ENCODE measurements around the gene EPHB1. TPM values are rescaled to one million over a fixed set of nuclear protein-coding genes. Genes with fewer than 3 reads are reported as not detected.

The EPHB1 gene
- total RNA-seq, 1 experiment from 2014 or later = 0.86 TPM

DNA sequence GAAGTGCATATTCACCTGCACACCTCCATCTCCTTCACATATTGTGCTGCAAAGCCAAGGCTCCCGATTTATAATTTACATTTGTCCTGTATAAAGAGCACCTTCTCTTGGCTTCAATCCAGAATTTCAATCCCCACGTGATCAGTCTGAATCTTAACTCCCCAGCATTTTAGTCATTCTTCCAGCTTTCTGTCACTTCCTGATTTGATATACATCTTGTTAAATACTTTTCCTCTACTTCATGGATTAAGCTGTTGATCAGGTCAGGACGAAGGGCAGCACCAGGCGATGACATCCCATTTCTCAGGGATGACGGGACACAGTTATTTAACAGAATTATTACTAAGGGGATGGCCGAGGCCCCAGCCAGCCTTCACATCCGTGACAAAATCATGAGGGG, 212.5 kb downstream of the EPHB1 start (continued):
- no peak for TF ChIP-seq JUND (IDR thresholded peaks at IDR 0.05)
- TF ChIP-seq ZNF274 (IDR thresholded peaks at IDR 0.05; ENCODE audit: low read depth, low read length) = no peak
- TF ChIP-seq, protein P1, sequence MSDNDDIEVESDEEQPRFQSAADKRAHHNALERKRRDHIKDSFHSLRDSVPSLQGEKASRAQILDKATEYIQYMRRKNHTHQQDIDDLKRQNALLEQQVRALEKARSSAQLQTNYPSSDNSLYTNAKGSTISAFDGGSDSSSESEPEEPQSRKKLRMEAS (IDR thresholded peaks at IDR 0.05) = no peak
- TF ChIP-seq FOSL1 (IDR thresholded peaks at IDR 0.05; ENCODE audit: low read depth) = no peak

DNA sequence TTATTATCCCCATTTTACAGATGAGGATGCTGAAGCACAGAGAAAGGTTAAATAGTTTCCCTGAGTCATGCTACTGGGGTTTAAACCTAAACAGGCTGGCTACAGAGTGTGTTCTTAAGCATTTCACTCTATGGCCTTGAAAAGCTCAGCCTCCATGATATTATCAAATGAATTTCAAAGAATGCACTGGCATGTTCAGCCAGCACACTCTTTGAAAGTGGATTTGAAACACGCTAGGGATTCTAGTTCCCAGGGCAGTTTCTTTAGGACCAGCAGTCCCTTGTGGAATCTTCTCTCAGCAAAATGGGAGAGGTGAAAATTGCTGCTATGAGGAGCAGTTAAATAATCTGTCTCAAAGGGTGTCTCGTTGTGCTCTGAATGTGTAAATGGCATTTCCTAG, 213.3 kb downstream of the EPHB1 start:
- Histone ChIP-seq H3K9me2 (ENCODE audit: insufficient read depth) (no peaks in the 10 kb centered on the region), H3K4me1 (ENCODE audit: control insufficient read depth in 1 of 2, insufficient read depth in 2 of 2, low read length in 2 of 2) (no peaks in the 10 kb centered on the region), H3K4me2 (ENCODE audit: low read length) (no peak overlapping the region), H2AFZ (ENCODE audit: low read depth, low read length, poor library complexity, severe bottlenecking) (no peak overlapping the region), H3K27ac (ENCODE audit: low read depth, low read length) (no peak overlapping the region), H3K79me2 (ENCODE audit: insufficient read depth, low read length) (no peaks in the 10 kb centered on the region), H3K9ac (ENCODE audit: low read length) (no peak overlapping the region), H3K36me3 (ENCODE audit: control insufficient read depth in 1 of 2, insufficient read depth in 2 of 2, low read length in 2 of 2) (no peaks in the 10 kb centered on the region), H4K20me1 (ENCODE audit: insufficient read depth) (no peaks in the 10 kb centered on the region), H3K27me3 (ENCODE audit: insufficient read depth, low read length) (peaks cover under 1% of the 10 kb centered on the region; the same call in 1 of the 2 replicates), H3K9me3 (ENCODE audit: control insufficient read depth in 1 of 2, insufficient read depth in 1 of 2, low read depth in 1 of 2, low read length in 2 of 2) (no peaks in the 10 kb centered on the region), H3K4me3 (replicated peaks in 1 of 2; ENCODE audit: low read depth in 1 of 2, low read length in 2 of 2) (no peak overlapping the region)
- CTCF ChIA-PET = no interaction called here
- intact Hi-C loops (cut with micrococcal nuclease) = no loop called here
- POLR2A ChIA-PET = no interaction called here
- DNase-seq (ENCODE audit: low read depth, low spot score) (no peak), ATAC-seq (no peak)
- RAD21 ChIA-PET (ENCODE audit: low non-redundant PET in 1 of 2, low total read pairs in 2 of 2, uncharacterized antibody in 2 of 2, unreplicated experiment in 2 of 2) = no interaction called here
- TF ChIP-seq ZNF274 (IDR thresholded peaks at IDR 0.05; ENCODE audit: low read depth, low read length) (no peak), ELF1 (IDR thresholded peaks at IDR 0.05; ENCODE audit: borderline replicate concordance, low read depth) (no peak), EZH2phosphoT487 (IDR thresholded peaks at IDR 0.05; ENCODE audit: borderline replicate concordance) (no peak), YY1 (IDR thresholded peaks at IDR 0.05; ENCODE audit: extremely low read depth, insufficient replicate concordance, low read depth, low read length) (no peak), POLR2AphosphoS5 (IDR thresholded peaks at IDR 0.05; ENCODE audit: low read depth, low read length) (no peak), TCF7L2 (IDR thresholded peaks at IDR 0.05; ENCODE audit: borderline replicate concordance, extremely low read depth, insufficient read depth, insufficient read length) (no peak), CBX3 (IDR thresholded peaks at IDR 0.05; ENCODE audit: low read depth) (no peak), SP1 (IDR thresholded peaks at IDR 0.05; ENCODE audit: low read depth) (no peak), FOSL1 (IDR thresholded peaks at IDR 0.05; ENCODE audit: low read depth) (no peak), POLR2A (IDR thresholded peaks at IDR 0.05; ENCODE audit: borderline replicate concordance, extremely low read depth, insufficient read depth, insufficient read length) (no peak), RAD21 (IDR thresholded peaks at IDR 0.05; ENCODE audit: low read depth) (no peak), SIN3A (IDR thresholded peaks at IDR 0.05; ENCODE audit: low read depth) (no peak), ZFX (IDR thresholded peaks at IDR 0.05) (no peak), CEBPB (IDR thresholded peaks at IDR 0.05; ENCODE audit: low read depth) (no peak), JUND (IDR thresholded peaks at IDR 0.05) (no peak), SRF (IDR thresholded peaks at IDR 0.05; ENCODE audit: low read depth) (no peak)
- TF ChIP-seq, protein P2, sequence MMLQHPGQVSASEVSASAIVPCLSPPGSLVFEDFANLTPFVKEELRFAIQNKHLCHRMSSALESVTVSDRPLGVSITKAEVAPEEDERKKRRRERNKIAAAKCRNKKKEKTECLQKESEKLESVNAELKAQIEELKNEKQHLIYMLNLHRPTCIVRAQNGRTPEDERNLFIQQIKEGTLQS (IDR thresholded peaks at IDR 0.05) = no peak
- TF ChIP-seq, protein P3, sequence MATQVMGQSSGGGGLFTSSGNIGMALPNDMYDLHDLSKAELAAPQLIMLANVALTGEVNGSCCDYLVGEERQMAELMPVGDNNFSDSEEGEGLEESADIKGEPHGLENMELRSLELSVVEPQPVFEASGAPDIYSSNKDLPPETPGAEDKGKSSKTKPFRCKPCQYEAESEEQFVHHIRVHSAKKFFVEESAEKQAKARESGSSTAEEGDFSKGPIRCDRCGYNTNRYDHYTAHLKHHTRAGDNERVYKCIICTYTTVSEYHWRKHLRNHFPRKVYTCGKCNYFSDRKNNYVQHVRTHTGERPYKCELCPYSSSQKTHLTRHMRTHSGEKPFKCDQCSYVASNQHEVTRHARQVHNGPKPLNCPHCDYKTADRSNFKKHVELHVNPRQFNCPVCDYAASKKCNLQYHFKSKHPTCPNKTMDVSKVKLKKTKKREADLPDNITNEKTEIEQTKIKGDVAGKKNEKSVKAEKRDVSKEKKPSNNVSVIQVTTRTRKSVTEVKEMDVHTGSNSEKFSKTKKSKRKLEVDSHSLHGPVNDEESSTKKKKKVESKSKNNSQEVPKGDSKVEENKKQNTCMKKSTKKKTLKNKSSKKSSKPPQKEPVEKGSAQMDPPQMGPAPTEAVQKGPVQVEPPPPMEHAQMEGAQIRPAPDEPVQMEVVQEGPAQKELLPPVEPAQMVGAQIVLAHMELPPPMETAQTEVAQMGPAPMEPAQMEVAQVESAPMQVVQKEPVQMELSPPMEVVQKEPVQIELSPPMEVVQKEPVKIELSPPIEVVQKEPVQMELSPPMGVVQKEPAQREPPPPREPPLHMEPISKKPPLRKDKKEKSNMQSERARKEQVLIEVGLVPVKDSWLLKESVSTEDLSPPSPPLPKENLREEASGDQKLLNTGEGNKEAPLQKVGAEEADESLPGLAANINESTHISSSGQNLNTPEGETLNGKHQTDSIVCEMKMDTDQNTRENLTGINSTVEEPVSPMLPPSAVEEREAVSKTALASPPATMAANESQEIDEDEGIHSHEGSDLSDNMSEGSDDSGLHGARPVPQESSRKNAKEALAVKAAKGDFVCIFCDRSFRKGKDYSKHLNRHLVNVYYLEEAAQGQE (IDR thresholded peaks at IDR 0.05; ENCODE audit: low read depth) = no peak
- TF ChIP-seq, protein P1 (IDR thresholded peaks at IDR 0.05) = no peak
- TF ChIP-seq, protein P4, sequence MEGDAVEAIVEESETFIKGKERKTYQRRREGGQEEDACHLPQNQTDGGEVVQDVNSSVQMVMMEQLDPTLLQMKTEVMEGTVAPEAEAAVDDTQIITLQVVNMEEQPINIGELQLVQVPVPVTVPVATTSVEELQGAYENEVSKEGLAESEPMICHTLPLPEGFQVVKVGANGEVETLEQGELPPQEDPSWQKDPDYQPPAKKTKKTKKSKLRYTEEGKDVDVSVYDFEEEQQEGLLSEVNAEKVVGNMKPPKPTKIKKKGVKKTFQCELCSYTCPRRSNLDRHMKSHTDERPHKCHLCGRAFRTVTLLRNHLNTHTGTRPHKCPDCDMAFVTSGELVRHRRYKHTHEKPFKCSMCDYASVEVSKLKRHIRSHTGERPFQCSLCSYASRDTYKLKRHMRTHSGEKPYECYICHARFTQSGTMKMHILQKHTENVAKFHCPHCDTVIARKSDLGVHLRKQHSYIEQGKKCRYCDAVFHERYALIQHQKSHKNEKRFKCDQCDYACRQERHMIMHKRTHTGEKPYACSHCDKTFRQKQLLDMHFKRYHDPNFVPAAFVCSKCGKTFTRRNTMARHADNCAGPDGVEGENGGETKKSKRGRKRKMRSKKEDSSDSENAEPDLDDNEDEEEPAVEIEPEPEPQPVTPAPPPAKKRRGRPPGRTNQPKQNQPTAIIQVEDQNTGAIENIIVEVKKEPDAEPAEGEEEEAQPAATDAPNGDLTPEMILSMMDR (IDR thresholded peaks at IDR 0.05 in 2 of 3, conservative IDR thresholded peaks at IDR 0.05 in 1 of 3; ENCODE audit: borderline replicate concordance in 1 of 3, insufficient read depth in 1 of 3, low read depth in 2 of 3, low read length in 2 of 3) = no peak
- BruUV-seq (replicated peaks) = no TSS peak

Measured in HCT116 (cell line).